Esophagus squamous epithelium (tissue), 5 donors: ENCODE results near the gene NCKAP5L. TPM values are rescaled to one million over a fixed set of nuclear protein-coding genes. Genes with fewer than 3 reads are reported as not detected.

ENCODE experiments used
- DNase-seq: peaks from one replicate; lab custom pipeline; 2025; lab: John Stamatoyannopoulos, UW
- H3K27ac ChIP-seq, 4 donors: fragments of 200-600 bp; sonication (generic); one replicate each; pipeline ENCODE4 v1.5.1; 2016 to 2019; ENCODE audit warnings: mild to moderate bottlenecking in 1 of 4
- H3K27me3 ChIP-seq, 4 donors: fragments of 200-600 bp; sonication (generic); 1 replicate in 3 of 4; 2 replicates in 1 of 4; pipeline versions ENCODE4 v1.5.1 to v1.6.0; 2017 to 2021; ENCODE audit warnings: antibody characterized with exemption in 1 of 4
- H3K36me3 ChIP-seq, 3 donors: fragments of 200-600 bp; sonication (generic); one replicate each; pipeline ENCODE4 v1.5.1; 2016 to 2019
- H3K4me1 ChIP-seq, 3 donors: fragments of 200-600 bp; sonication (generic); one replicate each; pipeline ENCODE4 v1.5.1; 2017 to 2019
- H3K4me3 ChIP-seq, 4 donors: fragments of 200-600 bp; sonication (generic); 1 replicate in 3 of 4; 2 replicates in 1 of 4; pipeline ENCODE4 v1.5.1; 2016 to 2019; ENCODE audit warnings: mild to moderate bottlenecking in 2 of 4, moderate library complexity in 1 of 4
- H3K9me3 ChIP-seq, 3 donors: fragments of 200-600 bp; sonication (generic); one replicate each; pipeline ENCODE4 v1.5.1; 2016 to 2019
- POLR2A ChIP-seq, 4 donors: fragments of 450-650 bp; IDR thresholded peaks; one replicate each; pipeline ENCODE4 v1.6.1; 2017; ENCODE audit warnings: antibody characterized with exemption in 4 of 4, mild to moderate bottlenecking in 4 of 4, moderate library complexity in 3 of 4
- WGBS, 2 donors: methylation state at CpG; one replicate each; pipeline ENCODE4 v1.1.5; 2018; 5-methylcytosine and 5-hydroxymethylcytosine counted together
- intact Hi-C: fragments of 100-400 bp; cut with DNase I; formaldehyde crosslinking; loops from one replicate; pipeline ENCODE4 v1.15.0; 2022
- total RNA-seq, 4 donors: library from RNA; depleted of rRNA; stranded (reverse); fragments of >200 nt; gene quantifications; one replicate each; pipeline ENCODE4 v1.1.0, GENCODE V29; 2016
- TF ChIP-seq, protein P1 (sequence below), 6 experiments: fragments of 450-650 bp in 4 of 6; fragments of 200-600 bp in 2 of 6; sonication (generic) in 2 of 6; IDR thresholded peaks; one replicate each; pipeline ENCODE4 v1.5.1; 2016 to 2019; ENCODE audit warnings: antibody characterized with exemption in 6 of 6, mild to moderate bottlenecking in 4 of 6, moderate library complexity in 4 of 6
- donor health status: DM: yes; HTN: yes; CAD: no.

The NCKAP5L gene
- total RNA-seq, 4 donors from 2014 or later = 3.2 to 10.5 (median 8.0) TPM

- intact Hi-C loops = no loop called here
- Histone ChIP-seq H3K4me3 (no peak overlapping the region), H3K27me3 (no peaks in the 10 kb centered on the region), H3K9me3 (no peaks in the 10 kb centered on the region), H3K36me3 (peaks cover 0 to 29% (median 0%) of the 10 kb centered on the region in 3 donors), H3K4me1 (peaks cover 0 to 35% (median 15%) of the 10 kb centered on the region in 3 donors), H3K27ac (peak overlapping the region in 3 of 4 donors; percentile 49 to 91 (median 83))
- 83 to 95% methylated on average over 5 of the region's 12 CpGs for WGBS, 2 donors
- DNase-seq = no peak
- TF ChIP-seq, protein P1, sequence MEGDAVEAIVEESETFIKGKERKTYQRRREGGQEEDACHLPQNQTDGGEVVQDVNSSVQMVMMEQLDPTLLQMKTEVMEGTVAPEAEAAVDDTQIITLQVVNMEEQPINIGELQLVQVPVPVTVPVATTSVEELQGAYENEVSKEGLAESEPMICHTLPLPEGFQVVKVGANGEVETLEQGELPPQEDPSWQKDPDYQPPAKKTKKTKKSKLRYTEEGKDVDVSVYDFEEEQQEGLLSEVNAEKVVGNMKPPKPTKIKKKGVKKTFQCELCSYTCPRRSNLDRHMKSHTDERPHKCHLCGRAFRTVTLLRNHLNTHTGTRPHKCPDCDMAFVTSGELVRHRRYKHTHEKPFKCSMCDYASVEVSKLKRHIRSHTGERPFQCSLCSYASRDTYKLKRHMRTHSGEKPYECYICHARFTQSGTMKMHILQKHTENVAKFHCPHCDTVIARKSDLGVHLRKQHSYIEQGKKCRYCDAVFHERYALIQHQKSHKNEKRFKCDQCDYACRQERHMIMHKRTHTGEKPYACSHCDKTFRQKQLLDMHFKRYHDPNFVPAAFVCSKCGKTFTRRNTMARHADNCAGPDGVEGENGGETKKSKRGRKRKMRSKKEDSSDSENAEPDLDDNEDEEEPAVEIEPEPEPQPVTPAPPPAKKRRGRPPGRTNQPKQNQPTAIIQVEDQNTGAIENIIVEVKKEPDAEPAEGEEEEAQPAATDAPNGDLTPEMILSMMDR (IDR thresholded peaks at IDR 0.05) = no peak
- no peak for TF ChIP-seq POLR2A (IDR thresholded peaks at IDR 0.05)
These were observed 20.1 kb downstream of the NCKAP5L start for GRCh38 chr12:49807991-49808580.

GRCh38 chr12:49806877-49807276, 21.3 kb downstream of the NCKAP5L start:
- Histone ChIP-seq H3K27ac (no peak overlapping the region), H3K9me3 (no peaks in the 10 kb centered on the region), H3K4me3 (no peak overlapping the region), H3K36me3 (peaks cover 0 to 41% (median 3%) of the 10 kb centered on the region in 3 donors), H3K27me3 (no peaks in the 10 kb centered on the region), H3K4me1 (peaks cover 0 to 35% (median 15%) of the 10 kb centered on the region in 3 donors)
- WGBS, 2 donors = 56 to 95% methylated on average over 2 to 7 of the region's 7 CpGs
- intact Hi-C loops = no loop called here
- TF ChIP-seq, protein P1 (IDR thresholded peaks at IDR 0.05) = no peak
- TF ChIP-seq POLR2A (IDR thresholded peaks at IDR 0.05) = no peak
- no peak for DNase-seq

DNA sequence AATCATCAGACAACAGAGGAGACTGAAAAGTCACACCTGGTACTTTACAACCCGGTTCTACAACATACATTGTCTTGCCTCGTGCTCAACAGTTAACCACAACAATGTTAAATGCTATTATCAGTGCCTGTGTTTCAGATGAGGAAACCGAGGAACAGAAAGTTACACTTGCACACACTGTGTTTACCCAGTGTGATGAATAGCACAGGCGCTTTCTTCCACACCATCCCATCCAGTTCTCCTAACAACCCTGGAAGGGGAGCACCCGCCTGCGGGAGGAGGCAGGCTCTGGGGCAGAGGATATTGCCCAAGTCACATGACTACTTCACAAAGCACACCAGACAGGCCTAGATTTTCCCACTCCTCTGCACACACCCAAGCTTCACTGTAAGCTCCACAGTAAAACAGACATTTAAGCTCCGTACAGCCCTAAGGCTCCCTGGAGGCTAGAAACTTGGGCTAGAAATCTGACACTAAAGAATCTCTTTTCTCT, 21.8 kb downstream of the NCKAP5L start:
- Histone ChIP-seq H3K27ac (no peak overlapping the region), H3K27me3 (no peaks in the 10 kb centered on the region), H3K36me3 (peaks cover 2 to 46% (median 6%) of the 10 kb centered on the region in 3 donors), H3K4me1 (peaks cover 0 to 35% (median 15%) of the 10 kb centered on the region in 3 donors), H3K4me3 (no peak overlapping the region), H3K9me3 (no peaks in the 10 kb centered on the region)
- DNase-seq = no peak
- TF ChIP-seq POLR2A (IDR thresholded peaks at IDR 0.05) = no peak
- TF ChIP-seq, protein P1 (IDR thresholded peaks at IDR 0.05) = no peak
- intact Hi-C loops = no loop called here
- 81 to 85% methylated on average over 7 of the region's 7 CpGs for WGBS, 2 donors

GRCh38 chr12:49805409-49805808, 22.8 kb downstream of the NCKAP5L start:
- Histone ChIP-seq H3K9me3 (no peaks in the 10 kb centered on the region), H3K4me3 (no peak overlapping the region), H3K4me1 (peaks cover 0 to 35% (median 15%) of the 10 kb centered on the region in 3 donors), H3K36me3 (peaks cover 6 to 56% (median 7%) of the 10 kb centered on the region in 3 donors), H3K27ac (no peak overlapping the region), H3K27me3 (no peaks in the 10 kb centered on the region)
- intact Hi-C loops = no loop called here
- TF ChIP-seq, protein P1 (IDR thresholded peaks at IDR 0.05) = no peak
- TF ChIP-seq POLR2A (IDR thresholded peaks at IDR 0.05) = no peak
- WGBS, 2 donors = 81 to 89% methylated on average over 5 of the region's 5 CpGs
- DNase-seq = no peak

GRCh38 chr12:49804821-49805220, 23.4 kb downstream of the NCKAP5L start:
- Histone ChIP-seq H3K9me3 (no peaks in the 10 kb centered on the region), H3K4me1 (peaks cover 0 to 29% (median 9%) of the 10 kb centered on the region in 3 donors), H3K36me3 (peaks cover 6 to 62% (median 7%) of the 10 kb centered on the region in 3 donors), H3K27me3 (no peaks in the 10 kb centered on the region), H3K4me3 (no peak overlapping the region), H3K27ac (no peak overlapping the region)
- TF ChIP-seq POLR2A (IDR thresholded peaks at IDR 0.05) = no peak
- TF ChIP-seq, protein P1 (IDR thresholded peaks at IDR 0.05) = no peak
- intact Hi-C loops = no loop called here
- DNase-seq = no peak
- WGBS, 2 donors = 88 to 94% methylated on average over 3 to 9 of the region's 10 CpGs
